Measurements from ENCODE around the gene BSG. TPM values are rescaled to one million over a fixed set of nuclear protein-coding genes. Genes with fewer than 3 reads are reported as not detected.
A peak's percentile ranks its signal among the peaks of the same experiment; 100 is the strongest.

BSG gene
- total and polyA plus RNA-seq, 9 of the 15 experiments (the other 6 are each of a cell fraction or from before 2014, with no cell fraction given), result 4.6 to 495 (median 187) TPM

- TF ChIP-seq CXXC5 (CRISPR knock-in tag; IDR thresholded peaks at IDR 0.05) (peak; percentile 80), ZBTB5 (IDR thresholded peaks at IDR 0.05) (no peak), ILK (tag; IDR thresholded peaks at IDR 0.05; ENCODE audit: borderline replicate concordance, low read depth) (no peak), C11orf30 (IDR thresholded peaks at IDR 0.05; ENCODE audit: low read depth) (no peak), ESRRA (IDR thresholded peaks at IDR 0.05; ENCODE audit: borderline replicate concordance, low read depth) (peak; percentile 26; the same call in 1 of the 2 replicates), ZNF778 (CRISPR knock-in tag; IDR thresholded peaks at IDR 0.05) (no peak), JUND (IDR thresholded peaks at IDR 0.05; ENCODE audit: borderline replicate concordance, low read depth, low read length) (peak; percentile 42; the same call in 1 of the 2 replicates), JUND (tag; IDR thresholded peaks at IDR 0.05; ENCODE audit: borderline replicate concordance, low read depth, low read length) (no peak; the same call in 2 of the 3 replicates), POLR2AphosphoS5 (IDR thresholded peaks at IDR 0.05; ENCODE audit: control insufficient read depth, insufficient read depth, low read depth, low read length) (peak; percentile 35; the same call in 1 of the 2 replicates), HNRNPK (IDR thresholded peaks at IDR 0.05; ENCODE audit: low read depth, low read length, poor library complexity, severe bottlenecking) (no peak), TAF7 (tag; IDR thresholded peaks at IDR 0.05) (no peak), ZNF175 (CRISPR knock-in tag; IDR thresholded peaks at IDR 0.05; ENCODE audit: low read depth) (no peak), TRIM28 (IDR thresholded peaks at IDR 0.05) (peak; percentile 78; the same call in 1 of the 2 replicates), PHB (CRISPR knock-in tag; IDR thresholded peaks at IDR 0.05) (no peak), FOXO4 (CRISPR knock-in tag; IDR thresholded peaks at IDR 0.05) (no peak), CBFA2T3 (IDR thresholded peaks at IDR 0.05) (peak; percentile 64), CBX3 (IDR thresholded peaks at IDR 0.05; ENCODE audit: borderline replicate concordance in 1 of 2, low read length in 2 of 2) (peak in 1 of 2 experiments; percentile 69; a peak in 2 of 3 replicates), HDAC3 (IDR thresholded peaks at IDR 0.05; ENCODE audit: borderline replicate concordance, partially characterized antibody) (peak; percentile 33), CTBP1 (IDR thresholded peaks at IDR 0.05; ENCODE audit: borderline replicate concordance) (peak; percentile 31; the same call in 1 of the 2 replicates), KHSRP (IDR thresholded peaks at IDR 0.05) (no peak), ARID3B (CRISPR knock-in tag; IDR thresholded peaks at IDR 0.05; ENCODE audit: borderline replicate concordance) (no peak), THRAP3 (IDR thresholded peaks at IDR 0.05; ENCODE audit: borderline replicate concordance) (no peak), ZNF316 (IDR thresholded peaks at IDR 0.05) (no peak), SMARCE1 (IDR thresholded peaks at IDR 0.05) (peak; percentile 47; the same call in 1 of the 2 replicates), ATF1 (CRISPR knock-in tag; IDR thresholded peaks at IDR 0.05) (no peak), ATF1 (tag; IDR thresholded peaks at IDR 0.05) (0 out of 2 replicates have a peak, but pooled peaks have one; percentile 19)
Observed at GRCh38 chr19:566403-566802, 6.0 kb upstream of the BSG start (continued).
